Panc1 (cell line): ENCODE data around the gene HMGCLL1.

ENCODE experiments used
- POLR2AphosphoS5 ChIP-seq: IDR thresholded peaks from 2 replicates; pipeline ENCODE4 v1.6.1; 2012; ENCODE audit warnings: mild to moderate bottlenecking, low read depth, low read length, moderate library complexity
- SIN3A ChIP-seq: IDR thresholded peaks from 2 replicates; pipeline ENCODE4 v1.6.1; 2012; ENCODE audit warnings: low read depth, mild to moderate bottlenecking, low read length, moderate library complexity, borderline replicate concordance; ENCODE audit not compliant: insufficient read depth
- TCF7L2 ChIP-seq: IDR thresholded peaks from 2 replicates; pipeline ENCODE4 v1.6.1; 2011; ENCODE audit warnings: mild to moderate bottlenecking, low read depth, low read length, inconsistent platforms
- TF ChIP-seq, protein P1 (sequence below): fragments of 450-650 bp; IDR thresholded peaks from 2 replicates; pipeline ENCODE4 v1.5.1; 2017; ENCODE audit warnings: mild to moderate bottlenecking
- TF ChIP-seq, protein P2 (sequence below), 2 experiments: IDR thresholded peaks; 2 replicates each; pipeline ENCODE4 v1.6.1; 2011 to 2012; ENCODE audit warnings: low read depth in 2 of 2, control low read depth in 1 of 2, low read length in 1 of 2, mild to moderate bottlenecking in 1 of 2, moderate library complexity in 1 of 2; ENCODE audit not compliant: insufficient read depth in 1 of 2

- TF ChIP-seq POLR2AphosphoS5 (no peak), SIN3A (no peak), TCF7L2 (no peak)
- TF ChIP-seq, protein P1, sequence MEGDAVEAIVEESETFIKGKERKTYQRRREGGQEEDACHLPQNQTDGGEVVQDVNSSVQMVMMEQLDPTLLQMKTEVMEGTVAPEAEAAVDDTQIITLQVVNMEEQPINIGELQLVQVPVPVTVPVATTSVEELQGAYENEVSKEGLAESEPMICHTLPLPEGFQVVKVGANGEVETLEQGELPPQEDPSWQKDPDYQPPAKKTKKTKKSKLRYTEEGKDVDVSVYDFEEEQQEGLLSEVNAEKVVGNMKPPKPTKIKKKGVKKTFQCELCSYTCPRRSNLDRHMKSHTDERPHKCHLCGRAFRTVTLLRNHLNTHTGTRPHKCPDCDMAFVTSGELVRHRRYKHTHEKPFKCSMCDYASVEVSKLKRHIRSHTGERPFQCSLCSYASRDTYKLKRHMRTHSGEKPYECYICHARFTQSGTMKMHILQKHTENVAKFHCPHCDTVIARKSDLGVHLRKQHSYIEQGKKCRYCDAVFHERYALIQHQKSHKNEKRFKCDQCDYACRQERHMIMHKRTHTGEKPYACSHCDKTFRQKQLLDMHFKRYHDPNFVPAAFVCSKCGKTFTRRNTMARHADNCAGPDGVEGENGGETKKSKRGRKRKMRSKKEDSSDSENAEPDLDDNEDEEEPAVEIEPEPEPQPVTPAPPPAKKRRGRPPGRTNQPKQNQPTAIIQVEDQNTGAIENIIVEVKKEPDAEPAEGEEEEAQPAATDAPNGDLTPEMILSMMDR, result no peak
- TF ChIP-seq, protein P2, sequence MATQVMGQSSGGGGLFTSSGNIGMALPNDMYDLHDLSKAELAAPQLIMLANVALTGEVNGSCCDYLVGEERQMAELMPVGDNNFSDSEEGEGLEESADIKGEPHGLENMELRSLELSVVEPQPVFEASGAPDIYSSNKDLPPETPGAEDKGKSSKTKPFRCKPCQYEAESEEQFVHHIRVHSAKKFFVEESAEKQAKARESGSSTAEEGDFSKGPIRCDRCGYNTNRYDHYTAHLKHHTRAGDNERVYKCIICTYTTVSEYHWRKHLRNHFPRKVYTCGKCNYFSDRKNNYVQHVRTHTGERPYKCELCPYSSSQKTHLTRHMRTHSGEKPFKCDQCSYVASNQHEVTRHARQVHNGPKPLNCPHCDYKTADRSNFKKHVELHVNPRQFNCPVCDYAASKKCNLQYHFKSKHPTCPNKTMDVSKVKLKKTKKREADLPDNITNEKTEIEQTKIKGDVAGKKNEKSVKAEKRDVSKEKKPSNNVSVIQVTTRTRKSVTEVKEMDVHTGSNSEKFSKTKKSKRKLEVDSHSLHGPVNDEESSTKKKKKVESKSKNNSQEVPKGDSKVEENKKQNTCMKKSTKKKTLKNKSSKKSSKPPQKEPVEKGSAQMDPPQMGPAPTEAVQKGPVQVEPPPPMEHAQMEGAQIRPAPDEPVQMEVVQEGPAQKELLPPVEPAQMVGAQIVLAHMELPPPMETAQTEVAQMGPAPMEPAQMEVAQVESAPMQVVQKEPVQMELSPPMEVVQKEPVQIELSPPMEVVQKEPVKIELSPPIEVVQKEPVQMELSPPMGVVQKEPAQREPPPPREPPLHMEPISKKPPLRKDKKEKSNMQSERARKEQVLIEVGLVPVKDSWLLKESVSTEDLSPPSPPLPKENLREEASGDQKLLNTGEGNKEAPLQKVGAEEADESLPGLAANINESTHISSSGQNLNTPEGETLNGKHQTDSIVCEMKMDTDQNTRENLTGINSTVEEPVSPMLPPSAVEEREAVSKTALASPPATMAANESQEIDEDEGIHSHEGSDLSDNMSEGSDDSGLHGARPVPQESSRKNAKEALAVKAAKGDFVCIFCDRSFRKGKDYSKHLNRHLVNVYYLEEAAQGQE (IDR thresholded peaks at IDR 0.05; ENCODE audit: insufficient read depth in 1 of 2, low read depth in 2 of 2, low read length in 1 of 2), result no peak
Observed at GRCh38 chr6:55474382-55474781, 104.6 kb downstream of the HMGCLL1 start.
